ENCODE data around the gene SPTLC2.
"Not testable (repeated sequence)": the region's sequence is repeated elsewhere in the genome, so short reads cannot be mapped to it uniquely, and the experiment has no call there.

The SPTLC2 gene

DNA sequence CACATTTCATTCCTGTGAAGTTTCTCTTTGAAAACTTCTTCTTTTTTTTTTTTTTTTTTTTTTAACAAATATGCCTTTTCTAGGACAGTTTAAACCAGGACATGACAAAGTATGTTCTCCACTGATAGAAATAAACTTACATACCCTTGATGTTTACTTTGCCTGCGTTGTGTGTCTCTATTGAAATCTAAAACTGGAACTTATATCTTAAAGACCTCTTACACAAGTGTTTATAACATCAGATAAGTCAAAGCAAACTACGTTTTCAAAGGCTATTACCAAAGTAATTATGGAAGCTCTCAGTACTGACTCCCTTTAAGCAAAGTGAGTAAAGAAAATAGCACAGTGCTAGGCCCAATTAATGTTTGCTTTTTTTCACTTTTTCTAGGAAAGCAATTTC, 87.2 kb downstream of the SPTLC2 start:
- DNase-seq (ENCODE audit: extremely low read depth, low read depth), result no peak
- TF ChIP-seq, protein P1, sequence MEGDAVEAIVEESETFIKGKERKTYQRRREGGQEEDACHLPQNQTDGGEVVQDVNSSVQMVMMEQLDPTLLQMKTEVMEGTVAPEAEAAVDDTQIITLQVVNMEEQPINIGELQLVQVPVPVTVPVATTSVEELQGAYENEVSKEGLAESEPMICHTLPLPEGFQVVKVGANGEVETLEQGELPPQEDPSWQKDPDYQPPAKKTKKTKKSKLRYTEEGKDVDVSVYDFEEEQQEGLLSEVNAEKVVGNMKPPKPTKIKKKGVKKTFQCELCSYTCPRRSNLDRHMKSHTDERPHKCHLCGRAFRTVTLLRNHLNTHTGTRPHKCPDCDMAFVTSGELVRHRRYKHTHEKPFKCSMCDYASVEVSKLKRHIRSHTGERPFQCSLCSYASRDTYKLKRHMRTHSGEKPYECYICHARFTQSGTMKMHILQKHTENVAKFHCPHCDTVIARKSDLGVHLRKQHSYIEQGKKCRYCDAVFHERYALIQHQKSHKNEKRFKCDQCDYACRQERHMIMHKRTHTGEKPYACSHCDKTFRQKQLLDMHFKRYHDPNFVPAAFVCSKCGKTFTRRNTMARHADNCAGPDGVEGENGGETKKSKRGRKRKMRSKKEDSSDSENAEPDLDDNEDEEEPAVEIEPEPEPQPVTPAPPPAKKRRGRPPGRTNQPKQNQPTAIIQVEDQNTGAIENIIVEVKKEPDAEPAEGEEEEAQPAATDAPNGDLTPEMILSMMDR (IDR thresholded peaks at IDR 0.05; ENCODE audit: low read depth, low read length, missing control alignments), result no peak
- H3K4me3 ChIP-seq (replicated peaks; ENCODE audit: low read depth, low read length), result no peak overlapping the region

DNA sequence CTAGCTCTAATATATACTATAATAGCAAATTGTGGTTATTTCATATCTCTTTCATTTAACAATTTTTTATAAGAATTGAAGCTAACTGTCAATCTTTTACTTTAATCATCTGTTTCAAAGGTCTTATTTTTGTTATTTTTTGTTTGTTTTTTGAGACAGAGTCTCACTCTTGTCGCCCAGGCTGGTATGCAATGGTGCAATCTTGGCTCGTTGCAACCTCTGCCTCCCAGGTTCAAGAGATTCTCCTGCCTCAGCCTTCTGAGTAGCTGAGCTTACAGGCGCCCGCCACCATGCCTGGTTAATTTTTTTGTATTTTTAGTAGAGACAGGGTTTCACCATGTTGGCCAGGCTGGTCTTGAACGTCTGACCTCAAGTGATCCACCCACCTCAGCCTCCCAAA, 87.7 kb downstream of the SPTLC2 start:
- not testable (repeated sequence) for H3K4me3 ChIP-seq (replicated peaks; ENCODE audit: low read depth, low read length); DNase-seq (ENCODE audit: extremely low read depth, low read depth)

DNA sequence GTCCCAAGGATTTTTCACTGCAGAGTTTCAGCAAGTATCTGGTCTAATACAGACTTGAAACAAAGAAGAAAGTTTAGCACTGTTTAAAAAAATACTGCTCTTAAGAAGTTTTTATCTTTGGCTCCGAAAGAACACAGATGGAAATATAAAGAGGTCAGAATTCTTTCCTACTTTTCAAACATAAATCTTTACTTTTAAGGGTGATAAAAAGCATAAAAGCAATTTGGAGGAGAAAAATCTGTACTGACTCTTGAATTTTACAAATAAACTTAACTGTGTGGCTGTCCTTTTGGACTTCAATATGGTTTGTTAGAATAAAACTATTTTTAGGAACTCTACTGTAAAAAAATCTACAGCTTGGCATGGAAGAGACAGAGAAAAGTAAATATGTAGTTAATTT, 90.2 kb downstream of the SPTLC2 start:
- no peak overlapping the region for H3K4me3 ChIP-seq (replicated peaks; ENCODE audit: low read depth, low read length)
- TF ChIP-seq, protein P1 (IDR thresholded peaks at IDR 0.05; ENCODE audit: low read depth, low read length, missing control alignments), result no peak
- DNase-seq (ENCODE audit: extremely low read depth, low read depth), result no peak

DNA sequence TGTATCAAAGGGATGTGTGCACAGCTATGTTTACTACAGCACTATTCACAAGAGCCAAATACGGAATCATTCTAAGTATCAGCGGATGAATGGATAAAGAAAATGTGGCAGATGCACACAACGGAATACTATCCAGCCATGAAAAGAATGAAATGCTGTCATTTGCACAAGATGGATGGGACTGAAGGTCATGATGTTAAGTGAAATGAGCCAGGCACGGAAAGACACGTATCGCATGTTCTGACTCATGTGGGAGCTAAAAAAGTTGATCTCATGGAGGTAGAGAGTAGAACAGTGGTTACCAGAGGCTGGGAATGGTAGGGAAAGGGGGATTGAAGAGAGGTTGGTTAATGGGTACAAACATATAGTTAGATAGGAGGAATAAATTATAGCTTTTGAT, 91.9 kb downstream of the SPTLC2 start:
- DNase-seq (ENCODE audit: extremely low read depth, low read depth), result no peak
- no peak overlapping the region for H3K4me3 ChIP-seq (replicated peaks; ENCODE audit: low read depth, low read length)
- TF ChIP-seq, protein P1 (IDR thresholded peaks at IDR 0.05; ENCODE audit: low read depth, low read length, missing control alignments), result no peak

DNA sequence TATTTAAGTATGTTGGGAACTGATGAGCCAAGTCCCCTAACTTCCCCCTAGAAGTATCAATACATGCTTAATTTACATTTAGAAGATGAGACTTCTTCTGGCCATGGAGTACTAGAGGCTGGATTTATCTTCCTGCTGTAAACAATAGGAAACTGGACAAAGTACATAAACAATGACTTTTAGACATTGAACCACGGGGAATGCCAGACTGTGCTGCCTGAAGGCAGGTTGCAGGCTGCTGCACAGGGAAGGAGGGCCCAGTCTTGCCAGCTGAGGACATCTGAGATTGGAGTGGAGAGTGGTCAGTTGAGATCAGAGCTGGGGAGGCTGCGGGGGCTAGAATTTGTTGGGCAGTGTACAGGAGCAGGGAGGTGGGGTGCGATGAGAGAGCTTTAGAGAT, 93.3 kb downstream of the SPTLC2 start:
- no peak for DNase-seq (ENCODE audit: extremely low read depth, low read depth)
- no peak overlapping the region for H3K4me3 ChIP-seq (replicated peaks; ENCODE audit: low read depth, low read length)

DNA sequence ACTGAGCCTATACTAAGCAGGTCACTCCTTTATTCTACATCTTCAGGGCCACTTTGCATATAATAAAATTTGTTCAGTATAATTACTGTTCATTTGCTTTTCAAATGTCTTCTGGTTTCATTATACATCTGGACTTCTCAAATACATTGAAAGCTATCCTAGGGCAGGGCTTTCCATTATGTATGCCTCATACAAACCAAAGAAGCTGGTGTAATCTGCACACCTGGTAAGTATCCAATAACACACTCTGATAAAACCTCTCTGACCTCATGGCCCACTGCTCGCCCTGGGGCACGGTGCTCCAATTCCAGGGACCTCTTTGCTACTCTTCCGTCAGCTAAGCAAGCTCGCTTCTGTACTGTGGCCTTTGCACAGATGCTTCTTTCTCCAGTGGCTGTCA, 95.9 kb downstream of the SPTLC2 start:
- TF ChIP-seq, protein P1 (IDR thresholded peaks at IDR 0.05; ENCODE audit: low read depth, low read length, missing control alignments), result no peak
- no peak overlapping the region for H3K4me3 ChIP-seq (replicated peaks; ENCODE audit: low read depth, low read length)
- DNase-seq (ENCODE audit: extremely low read depth, low read depth), result no peak

More for the DNA sequence above, 93.3 kb downstream of the SPTLC2 start:
- TF ChIP-seq, protein P1 (IDR thresholded peaks at IDR 0.05; ENCODE audit: low read depth, low read length, missing control alignments), result no peak

DNA sequence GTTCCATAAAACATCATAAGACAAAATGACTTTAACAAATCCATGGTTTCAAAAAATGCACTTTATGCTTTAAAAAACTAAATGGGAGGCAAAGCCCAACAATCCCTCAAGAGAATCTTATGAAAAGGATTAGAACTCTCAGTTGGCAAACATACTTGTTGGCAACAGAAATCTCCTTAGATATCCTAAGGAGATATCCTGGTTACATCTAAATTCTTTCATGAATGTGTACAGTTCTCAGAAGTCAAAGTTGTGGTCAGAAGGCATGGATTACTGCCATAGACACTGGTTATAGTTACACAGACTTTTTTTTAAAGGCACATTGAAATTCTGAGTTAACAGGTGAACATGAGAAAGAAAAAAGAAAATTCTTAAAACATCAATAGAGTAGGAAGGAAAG, 100.3 kb downstream of the SPTLC2 start:
- DNase-seq (ENCODE audit: extremely low read depth, low read depth), result no peak
- H3K4me3 ChIP-seq (replicated peaks; ENCODE audit: low read depth, low read length), result no peak overlapping the region

More for the DNA sequence above, 100.3 kb downstream of the SPTLC2 start:
- TF ChIP-seq, protein P1 (IDR thresholded peaks at IDR 0.05; ENCODE audit: low read depth, low read length, missing control alignments), result no peak
